OCI-LY1 (cell line): Measurements from ENCODE around the gene NDST4.

ENCODE experiments used
- H2AFZ ChIP-seq: fragments of 200-600 bp; sonication (generic), shearing (Covaris generic); 2 replicates; pipeline ENCODE4 v1.6.0; 2014; ENCODE audit warnings: antibody characterized with exemption, mild to moderate bottlenecking, low read length
- H3F3A ChIP-seq: fragments of 200-600 bp; sonication (generic), shearing (Covaris generic); 2 replicates; pipeline ENCODE4 v1.6.0; 2014; ENCODE audit warnings: mild to moderate bottlenecking, antibody characterized with exemption, low read length, moderate library complexity; ENCODE audit not compliant: insufficient read depth
- H3K27ac ChIP-seq: fragments of 200-600 bp; sonication (generic); 2 replicates; pipeline ENCODE4 v1.5.1; 2014; ENCODE audit warnings: low read length, mixed run types, mild to moderate bottlenecking, low read depth; ENCODE audit not compliant: poor library complexity, severe bottlenecking
- H3K27me3 ChIP-seq: fragments of 200-600 bp; sonication (generic); 2 replicates; pipeline ENCODE4 v1.6.0; 2014; ENCODE audit warnings: antibody characterized with exemption, mild to moderate bottlenecking, low read length, moderate library complexity; ENCODE audit not compliant: insufficient read depth
- H3K36me3 ChIP-seq: fragments of 200-600 bp; sonication (generic); 2 replicates; pipeline ENCODE4 v1.6.1; 2014; ENCODE audit warnings: mild to moderate bottlenecking, antibody characterized with exemption, low read length, moderate library complexity, mixed read lengths; ENCODE audit not compliant: insufficient read depth
- H3K4me1 ChIP-seq: fragments of 200-600 bp; sonication (generic); 2 replicates; pipeline ENCODE4 v1.5.1; 2014; ENCODE audit warnings: mild to moderate bottlenecking, low read length, moderate library complexity; ENCODE audit not compliant: insufficient read depth, severe bottlenecking
- H3K4me2 ChIP-seq: fragments of 200-600 bp; sonication (generic), shearing (Covaris generic); 2 replicates; pipeline ENCODE4 v1.6.1; 2014; ENCODE audit warnings: low read length
- H3K4me3 ChIP-seq: fragments of 200-600 bp; sonication (generic); 2 replicates; pipeline ENCODE4 v1.5.1; 2014; ENCODE audit warnings: low read length, low read depth, mild to moderate bottlenecking, mixed read lengths; ENCODE audit not compliant: poor library complexity, severe bottlenecking
- H3K79me2 ChIP-seq: fragments of 200-600 bp; shearing (Covaris generic); 2 replicates; pipeline ENCODE4 v1.6.1; 2016; ENCODE audit warnings: mixed run types, low read length, mixed read lengths; ENCODE audit not compliant: insufficient read depth
- H3K9ac ChIP-seq: fragments of 200-600 bp; sonication (generic), shearing (Covaris generic); 2 replicates; pipeline ENCODE4 v1.6.1; 2014; ENCODE audit warnings: mild to moderate bottlenecking, low read length, mixed read lengths
- H3K9me2 ChIP-seq: fragments of 200-600 bp; sonication (generic), shearing (Covaris generic); 2 replicates; pipeline ENCODE4 v1.6.1; 2014; ENCODE audit warnings: low read depth, mild to moderate bottlenecking, low read length, mixed read lengths
- H3K9me3 ChIP-seq: fragments of 200-600 bp; shearing (Covaris generic); 2 replicates; pipeline ENCODE4 v1.6.1; 2014; ENCODE audit warnings: low read length, mixed read lengths
- H4K20me1 ChIP-seq: fragments of 200-600 bp; sonication (generic), shearing (Covaris generic); 2 replicates; pipeline ENCODE4 v1.6.0; 2016; ENCODE audit warnings: mild to moderate bottlenecking, low read length; ENCODE audit not compliant: insufficient read depth
- CTCF ChIP-seq: fragments of 200-600 bp; sonication (generic), shearing (Covaris generic); IDR thresholded peaks from 2 replicates; pipeline ENCODE4 v1.5.1; 2017; ENCODE audit warnings: mild to moderate bottlenecking, antibody characterized with exemption, low read length, moderate library complexity, mixed read lengths
- EZH2 ChIP-seq: fragments of 200-600 bp; sonication (generic), shearing (Covaris generic); IDR thresholded peaks from 2 replicates; pipeline ENCODE4 v1.8.0; 2017; ENCODE audit warnings: borderline replicate concordance, mixed run types, mild to moderate bottlenecking, antibody characterized with exemption, low read length, moderate library complexity, mixed read lengths

Gene NDST4

GRCh38 chr4:114813961-114814360 is 299.5 kb downstream of the NDST4 start:
- no peak overlapping the region for H3K27ac ChIP-seq
- no peaks in the 10 kb centered on the region for H3K4me1 ChIP-seq
- no peak overlapping the region for H3K9ac ChIP-seq
- H3F3A ChIP-seq: no peaks in the 10 kb centered on the region
- no peak overlapping the region for H3K4me2 ChIP-seq
- H3K9me3 ChIP-seq: no peaks in the 10 kb centered on the region
- H3K4me3 ChIP-seq: no peak overlapping the region
- H3K79me2 ChIP-seq: no peaks in the 10 kb centered on the region
- H2AFZ ChIP-seq: no peak overlapping the region
- H3K36me3 ChIP-seq: no peaks in the 10 kb centered on the region
- TF ChIP-seq CTCF: no peak
- no peak for TF ChIP-seq EZH2
- H3K9me2 ChIP-seq: no peaks in the 10 kb centered on the region
- H3K27me3 ChIP-seq: no peaks in the 10 kb centered on the region
- no peaks in the 10 kb centered on the region for H4K20me1 ChIP-seq

GRCh38 chr4:114811564-114812301 is 301.7 kb downstream of the NDST4 start:
- Histone ChIP-seq H2AFZ (no peak overlapping the region), H3F3A (no peaks in the 10 kb centered on the region), H3K79me2 (no peaks in the 10 kb centered on the region), H3K9me3 (no peaks in the 10 kb centered on the region), H3K4me3 (no peak overlapping the region), H3K9me2 (no peaks in the 10 kb centered on the region), H3K27ac (no peak overlapping the region), H3K9ac (no peak overlapping the region), H3K27me3 (no peaks in the 10 kb centered on the region), H3K4me1 (no peaks in the 10 kb centered on the region), H3K36me3 (no peaks in the 10 kb centered on the region), H3K4me2 (no peak overlapping the region), H4K20me1 (no peaks in the 10 kb centered on the region)
- TF ChIP-seq CTCF (no peak), EZH2 (no peak)

GRCh38 chr4:114807759-114808404 is 305.5 kb downstream of the NDST4 start:
- Histone ChIP-seq H3K4me1 (no peaks in the 10 kb centered on the region), H4K20me1 (no peaks in the 10 kb centered on the region), H3F3A (no peaks in the 10 kb centered on the region), H3K9ac (no peak overlapping the region), H2AFZ (no peak overlapping the region), H3K79me2 (no peaks in the 10 kb centered on the region), H3K4me2 (no peak overlapping the region), H3K9me2 (no peaks in the 10 kb centered on the region), H3K27me3 (no peaks in the 10 kb centered on the region), H3K4me3 (no peak overlapping the region), H3K27ac (no peak overlapping the region), H3K9me3 (no peaks in the 10 kb centered on the region), H3K36me3 (no peaks in the 10 kb centered on the region)
- TF ChIP-seq EZH2: no peak
- TF ChIP-seq CTCF: peak; percentile 87
